RPMI7951 (cell line): Measurements from ENCODE around the gene MYLIP. TPM values are rescaled to one million over a fixed set of nuclear protein-coding genes. Genes with fewer than 3 reads are reported as not detected.
"Not testable (repeated sequence)": the region's sequence is repeated elsewhere in the genome, so short reads cannot be mapped to it uniquely, and the experiment has no call there.

Experiments used
- DNase-seq: peaks from one replicate; pipeline ENCODE4 v3.0.0-alpha.2; 2012; ENCODE audit warnings: low read depth
- total RNA-seq: library from RNA; depleted of rRNA; stranded (reverse); fragments of >200 nt; shearing (Covaris generic); gene quantifications from 2 replicates; pipeline ENCODE4 v1.2.3, GENCODE V29; 2014

The MYLIP gene
- total RNA-seq, 1 experiment from 2014 or later: 10.0 TPM

DNA sequence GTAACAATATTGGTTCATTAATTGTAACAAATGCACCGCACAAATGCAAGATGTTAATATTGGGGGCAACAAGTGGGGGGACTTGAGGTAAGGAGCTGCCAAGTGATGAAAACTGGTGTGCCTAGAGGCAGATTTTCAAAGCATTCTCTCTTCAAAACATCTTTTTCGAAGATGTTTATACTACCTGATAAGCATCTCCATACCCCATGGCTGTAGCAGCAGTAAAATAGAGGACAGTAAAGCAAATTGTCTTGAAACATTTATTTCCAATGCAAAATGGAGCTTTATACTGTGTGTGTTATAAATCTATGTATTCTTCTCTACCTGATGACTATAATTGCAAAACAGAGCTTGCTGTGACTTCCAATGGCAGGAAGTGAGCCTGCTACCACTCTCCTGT lies 42.5 kb downstream of the MYLIP start:
- no peak for DNase-seq

DNA sequence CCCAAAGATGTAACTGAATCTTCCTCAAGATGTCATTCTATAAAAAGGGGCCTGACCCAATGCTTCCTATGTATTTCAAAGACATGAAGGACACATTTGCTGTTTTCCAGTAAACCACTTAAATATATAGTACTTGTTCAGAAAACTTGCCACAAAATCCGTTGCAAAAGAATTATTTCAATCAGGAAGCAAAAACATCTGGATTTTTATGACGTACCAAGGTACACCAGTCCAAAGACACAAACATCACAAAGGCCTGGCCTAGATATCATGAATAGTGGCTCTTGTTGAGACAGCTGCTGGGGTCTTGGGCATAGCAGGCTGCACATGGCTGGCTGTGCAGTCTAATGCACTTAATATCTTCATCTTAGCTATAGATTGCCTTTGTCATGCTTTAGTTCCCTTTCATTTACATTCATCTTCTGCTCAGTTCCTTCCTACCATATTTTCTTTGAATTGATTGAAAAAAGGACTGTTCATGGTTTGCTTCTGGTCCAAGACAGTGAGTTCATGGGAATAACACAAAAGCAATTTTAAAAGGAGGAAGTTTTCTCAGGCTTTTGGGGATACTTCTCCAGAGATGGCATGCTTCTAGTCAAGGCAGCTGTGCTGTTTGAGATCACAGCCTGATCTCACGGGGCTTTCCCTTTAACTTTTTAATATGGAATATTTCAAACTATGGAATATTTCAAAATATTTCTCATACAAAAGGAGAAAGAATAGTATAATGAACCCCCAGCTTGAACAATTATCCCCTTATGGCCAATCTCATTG lies 44.5 kb downstream of the MYLIP start:
- DNase-seq: no peak

DNA sequence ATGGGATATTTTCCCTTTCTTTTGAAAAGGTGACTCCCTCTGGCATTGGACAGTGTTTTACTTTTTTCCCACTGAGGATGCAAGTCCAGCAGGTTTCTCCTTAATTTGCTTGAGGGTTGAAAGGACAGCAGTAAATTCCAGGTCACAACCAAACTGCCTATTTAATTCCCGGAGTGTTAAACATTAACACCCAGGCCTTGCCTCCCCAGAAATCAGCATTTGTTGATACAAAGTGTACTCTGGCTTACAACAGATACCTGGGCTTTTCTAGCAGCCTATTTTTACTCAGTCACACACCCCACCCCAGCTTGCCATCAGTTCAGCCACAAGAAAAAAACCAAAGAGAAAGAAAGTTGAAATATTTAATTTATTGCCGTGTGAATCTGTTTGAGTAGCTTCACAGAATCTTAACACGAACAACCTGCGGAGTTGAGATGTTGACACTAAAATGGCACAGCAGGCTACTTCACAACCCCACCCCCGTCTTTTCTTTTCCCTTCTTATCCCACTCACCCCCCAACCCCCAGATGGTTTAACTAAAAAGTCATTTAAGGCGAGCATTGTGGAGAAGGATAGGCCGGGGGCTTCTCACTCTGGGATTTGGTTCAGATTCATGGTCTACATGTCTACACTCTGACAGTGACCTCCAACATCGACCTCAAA lies 45.7 kb downstream of the MYLIP start:
- no peak for DNase-seq

DNA sequence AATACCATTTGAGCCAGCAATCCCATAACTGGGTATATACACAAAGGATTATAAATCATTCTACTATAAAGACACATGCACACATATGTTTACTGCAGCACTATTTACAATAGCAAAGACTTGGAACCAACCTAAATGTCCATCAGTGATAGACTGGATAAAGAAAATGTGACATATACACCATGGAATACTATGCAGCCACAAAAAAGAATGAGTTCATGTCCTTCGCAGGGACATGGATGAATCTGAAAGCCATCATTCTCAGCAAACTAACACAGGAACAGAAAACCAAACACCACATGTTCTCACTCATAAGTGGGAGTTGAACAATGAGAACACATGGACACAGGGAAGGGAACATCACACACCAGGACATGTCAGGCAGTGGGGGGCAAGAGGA lies 47.7 kb downstream of the MYLIP start:
- DNase-seq: not testable (repeated sequence)

DNA sequence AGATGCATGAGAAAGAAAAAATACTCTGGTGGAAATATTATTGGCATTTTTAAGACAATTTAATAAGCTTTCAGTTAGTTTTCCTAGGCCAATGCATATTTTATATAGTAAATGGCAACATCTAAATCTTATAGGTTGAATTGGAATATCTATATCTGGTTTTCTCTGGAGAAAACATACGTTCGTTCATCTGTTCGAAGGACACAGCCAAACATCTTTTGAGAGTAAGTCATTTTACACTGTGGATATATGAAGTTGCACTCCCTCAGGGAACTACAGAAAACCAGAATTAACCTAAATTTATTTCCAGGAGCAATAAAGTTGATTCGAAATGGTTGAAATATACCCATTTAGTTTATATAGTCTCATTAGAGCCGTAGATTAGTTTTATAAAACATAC lies 49.0 kb downstream of the MYLIP start:
- no peak for DNase-seq

DNA sequence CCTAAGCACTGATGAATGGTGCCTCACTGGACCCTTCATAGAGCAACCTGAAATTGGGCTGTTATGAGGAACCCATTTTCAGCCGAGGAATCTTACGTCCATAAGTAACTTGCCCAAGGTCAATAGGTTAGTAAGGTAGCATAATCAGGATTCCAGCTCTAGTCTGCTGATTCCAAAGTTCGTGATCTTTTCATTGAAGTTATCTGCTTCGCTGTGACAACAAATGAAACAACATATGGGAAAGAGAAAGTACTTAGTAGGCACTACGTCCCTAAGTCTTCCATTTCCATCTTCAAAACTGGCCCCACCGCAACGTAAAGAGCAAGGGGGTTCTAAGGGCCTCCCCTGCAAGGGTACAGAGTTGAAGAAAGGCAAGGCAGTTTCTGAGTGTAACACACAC lies 49.5 kb downstream of the MYLIP start:
- DNase-seq: no peak

DNA sequence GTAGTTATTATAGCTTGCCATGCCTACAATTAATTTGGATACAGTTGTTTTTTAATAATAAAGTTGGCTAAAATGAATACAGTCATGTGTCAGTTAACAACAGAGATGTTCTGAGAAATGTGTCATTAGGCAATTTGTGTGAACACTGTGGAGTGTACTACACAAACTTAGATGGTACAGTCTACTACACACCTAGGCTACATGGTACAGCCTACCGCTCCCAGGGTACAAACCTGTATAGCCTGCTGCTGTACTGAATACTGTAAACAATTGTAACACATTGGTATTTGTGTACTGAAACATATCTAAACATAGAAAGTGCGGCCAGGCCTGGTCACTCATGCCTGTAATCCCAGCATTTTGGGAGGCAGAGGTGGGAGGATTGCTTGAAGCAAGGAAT lies 50.2 kb downstream of the MYLIP start:
- DNase-seq: no peak

DNA sequence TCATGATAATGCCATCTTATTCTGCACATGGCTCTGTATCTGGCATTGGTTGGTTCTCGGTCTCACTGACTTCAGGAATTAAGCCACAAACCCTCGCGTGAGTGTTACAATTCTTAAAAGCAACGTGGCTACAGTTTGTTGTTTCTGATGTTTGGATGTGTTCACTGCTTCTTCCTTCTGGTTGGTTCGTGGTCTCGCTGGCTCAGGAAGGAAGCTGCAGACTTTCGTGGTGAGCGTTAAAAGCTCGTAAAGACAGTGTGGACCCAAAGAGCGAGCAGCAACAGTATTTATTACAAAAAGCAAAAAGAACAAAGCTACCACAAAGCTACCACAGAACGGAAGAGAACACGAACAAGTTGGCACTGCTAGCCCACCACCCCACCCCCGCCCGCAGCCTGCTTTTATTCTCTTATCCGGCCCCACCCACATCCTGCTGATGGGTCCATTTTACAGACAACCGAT lies 51.1 kb downstream of the MYLIP start:
- DNase-seq: no peak

DNA sequence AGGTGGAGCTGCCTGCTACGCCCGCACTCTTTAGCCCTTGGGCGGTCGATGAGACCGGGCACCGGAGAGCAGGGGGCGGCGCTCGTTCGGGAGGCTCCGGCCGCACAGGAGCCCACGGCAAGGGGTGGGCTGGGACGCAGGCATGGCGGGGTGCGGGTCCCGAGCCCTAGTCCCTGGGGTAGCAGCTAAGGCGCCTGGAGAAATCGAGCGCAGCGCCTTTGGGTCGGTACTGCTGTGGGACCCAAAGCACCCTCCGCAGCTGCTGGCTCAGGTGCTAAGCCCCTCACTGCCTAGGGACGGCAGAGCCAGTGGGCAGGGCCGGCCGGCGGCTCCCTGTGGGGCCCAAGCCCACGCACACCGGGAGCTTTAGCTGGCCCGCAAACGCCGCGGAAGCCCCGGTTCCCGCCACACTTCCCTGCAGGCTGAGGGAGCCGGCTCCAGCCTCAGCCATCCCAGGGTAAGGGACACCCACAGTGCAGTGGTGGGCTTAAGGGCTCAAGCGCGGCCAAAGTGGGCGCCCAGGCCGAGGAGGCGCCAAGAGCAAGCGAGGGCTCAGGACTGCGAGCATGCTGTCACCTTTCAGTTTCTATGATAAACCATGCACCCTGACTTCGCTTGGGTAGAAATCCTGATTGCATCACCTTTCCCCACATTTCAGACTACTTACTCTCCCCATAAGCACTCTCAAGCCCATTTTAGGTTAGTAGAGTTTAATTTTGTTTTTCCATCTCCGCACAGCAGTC lies 52.0 kb downstream of the MYLIP start:
- DNase-seq: no peak

DNA sequence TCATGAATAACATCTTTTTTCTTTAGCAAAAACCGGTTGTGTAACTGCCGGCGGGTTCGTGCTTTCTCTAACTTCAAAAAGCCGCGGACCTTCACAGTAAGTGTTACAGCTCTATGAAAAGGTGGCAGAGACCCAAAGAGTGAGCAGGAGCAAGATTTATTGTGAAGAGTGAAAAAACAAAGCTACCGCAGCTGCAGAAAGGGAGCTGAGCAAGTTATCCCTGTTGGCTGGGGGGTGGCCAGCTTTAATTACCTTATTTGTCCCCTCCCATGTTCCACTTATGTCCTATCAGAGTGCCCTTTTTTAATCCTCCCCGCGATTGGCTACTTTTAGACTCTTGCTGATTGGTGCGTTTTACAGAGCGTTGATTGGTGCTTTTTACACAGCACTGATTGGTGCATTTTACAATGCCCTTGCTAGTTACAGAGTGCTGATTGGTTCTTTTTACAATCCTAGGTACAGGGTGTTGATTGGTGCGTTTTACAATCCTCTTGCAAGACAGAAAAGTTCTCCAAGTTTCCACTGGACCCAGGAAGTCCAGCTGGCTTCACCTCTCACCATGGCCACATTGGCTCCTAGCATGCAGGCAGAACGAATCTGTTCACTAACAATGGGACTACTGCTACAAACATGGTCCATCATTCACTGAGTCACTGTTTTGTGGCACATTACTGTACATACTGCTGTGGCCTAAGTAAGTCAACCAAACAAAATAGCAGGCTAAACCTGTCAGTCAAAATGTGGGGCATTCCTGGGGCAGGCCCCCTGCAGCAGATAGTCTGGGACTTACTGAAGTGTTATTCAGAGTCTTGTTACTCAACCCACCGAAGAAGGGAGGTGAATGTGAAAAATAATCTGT lies 52.8 kb downstream of the MYLIP start:
- DNase-seq: no peak

DNA sequence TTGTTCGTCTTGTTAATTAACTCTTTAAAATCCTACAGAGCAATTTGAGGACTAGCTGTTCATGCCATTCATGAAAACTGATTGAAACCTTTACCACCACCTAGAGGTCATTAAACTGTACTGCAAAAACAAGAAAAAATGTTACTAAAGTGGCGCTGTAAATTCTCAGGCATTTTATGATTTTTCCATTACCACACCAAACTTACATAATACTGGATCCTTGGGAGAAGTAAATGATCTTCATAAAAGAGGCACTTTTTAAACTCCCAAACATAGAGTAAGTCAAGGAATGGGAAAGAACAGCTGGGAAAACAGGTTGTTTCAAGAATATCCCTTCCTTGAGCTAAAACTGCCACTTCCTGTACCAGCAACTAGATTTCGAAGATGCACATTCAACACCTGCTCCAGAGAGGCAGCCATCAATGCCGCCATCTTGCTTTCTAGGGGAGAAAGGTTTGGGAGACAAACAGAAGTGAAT lies 54.3 kb downstream of the MYLIP start:
- peak; percentile 67 for DNase-seq

DNA sequence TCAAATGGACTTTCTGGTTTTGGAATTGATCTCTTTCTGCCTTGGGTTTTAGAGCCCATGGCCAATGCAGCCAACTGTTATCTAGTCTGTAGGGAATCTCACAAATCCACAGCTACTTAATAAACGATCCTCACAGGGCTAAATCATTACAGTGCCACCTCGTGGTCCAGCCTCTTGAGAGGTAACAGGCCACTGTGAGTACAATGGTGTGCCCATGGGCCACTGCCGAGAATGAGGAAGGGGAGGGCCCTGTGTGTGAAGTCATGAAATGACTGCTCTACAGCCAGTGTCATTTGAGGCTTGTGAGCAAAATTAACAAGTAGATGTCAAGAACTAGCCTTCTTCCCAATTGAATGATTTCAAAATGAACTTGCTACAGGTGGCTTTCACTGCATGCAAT lies 55.2 kb downstream of the MYLIP start:
- peak; percentile 61 for DNase-seq

DNA sequence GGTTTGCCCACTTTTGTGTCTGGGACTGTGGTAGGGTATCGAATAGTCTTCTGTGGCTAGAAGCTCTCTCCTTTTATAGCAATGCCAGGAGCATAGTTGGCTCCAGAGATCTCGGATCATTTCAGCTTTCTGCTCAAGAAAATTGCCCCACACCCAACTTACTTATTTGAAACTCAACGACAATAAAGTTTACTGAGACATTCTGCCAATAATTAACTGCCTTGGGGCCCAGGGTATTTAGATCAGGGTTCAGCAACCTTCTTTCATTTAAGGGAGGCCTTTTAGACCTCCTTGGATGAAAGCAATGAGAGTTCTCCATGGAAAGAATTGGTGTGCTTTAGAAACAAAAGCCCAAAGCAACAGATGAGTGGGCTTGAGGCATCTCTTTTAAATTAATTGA lies 55.7 kb downstream of the MYLIP start:
- DNase-seq: no peak

DNA sequence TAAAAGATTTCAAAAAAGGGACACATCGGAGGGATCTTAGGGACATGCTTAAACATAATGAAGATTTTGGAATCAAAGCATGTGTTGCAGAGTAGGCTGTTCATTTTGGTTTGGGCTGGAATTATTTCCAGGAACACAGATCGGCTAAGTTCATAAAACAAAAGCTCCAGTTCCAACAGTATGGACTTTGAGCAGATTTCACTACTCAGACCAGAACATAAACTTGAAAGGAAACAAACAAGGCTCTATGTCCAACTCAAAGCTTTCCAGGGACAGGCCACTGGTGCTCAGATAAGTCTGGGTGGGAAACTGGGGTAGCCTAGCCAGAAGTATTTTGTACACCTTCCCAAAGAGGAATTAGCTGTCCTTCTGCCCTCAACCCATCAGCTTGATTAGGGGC lies 58.3 kb downstream of the MYLIP start:
- DNase-seq: no peak

DNA sequence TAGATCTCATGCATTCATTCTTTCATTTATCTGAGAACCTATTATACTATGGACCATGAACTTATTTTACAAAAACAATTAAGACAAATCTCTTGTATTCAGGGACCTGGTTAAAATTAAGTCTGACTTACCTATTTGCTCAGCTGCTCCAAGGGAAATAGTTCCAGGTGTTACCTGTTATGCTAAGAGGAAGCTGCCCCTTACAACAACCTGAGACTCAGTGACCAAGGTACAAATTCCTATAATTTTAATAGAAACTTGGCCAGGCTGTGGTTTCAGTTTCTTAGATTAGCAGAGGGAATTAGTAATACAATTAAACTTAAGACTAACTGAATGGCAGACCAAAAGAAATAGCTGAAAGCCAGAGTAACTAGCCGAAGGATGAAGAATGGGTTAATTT lies 61.3 kb downstream of the MYLIP start:
- DNase-seq: no peak

DNA sequence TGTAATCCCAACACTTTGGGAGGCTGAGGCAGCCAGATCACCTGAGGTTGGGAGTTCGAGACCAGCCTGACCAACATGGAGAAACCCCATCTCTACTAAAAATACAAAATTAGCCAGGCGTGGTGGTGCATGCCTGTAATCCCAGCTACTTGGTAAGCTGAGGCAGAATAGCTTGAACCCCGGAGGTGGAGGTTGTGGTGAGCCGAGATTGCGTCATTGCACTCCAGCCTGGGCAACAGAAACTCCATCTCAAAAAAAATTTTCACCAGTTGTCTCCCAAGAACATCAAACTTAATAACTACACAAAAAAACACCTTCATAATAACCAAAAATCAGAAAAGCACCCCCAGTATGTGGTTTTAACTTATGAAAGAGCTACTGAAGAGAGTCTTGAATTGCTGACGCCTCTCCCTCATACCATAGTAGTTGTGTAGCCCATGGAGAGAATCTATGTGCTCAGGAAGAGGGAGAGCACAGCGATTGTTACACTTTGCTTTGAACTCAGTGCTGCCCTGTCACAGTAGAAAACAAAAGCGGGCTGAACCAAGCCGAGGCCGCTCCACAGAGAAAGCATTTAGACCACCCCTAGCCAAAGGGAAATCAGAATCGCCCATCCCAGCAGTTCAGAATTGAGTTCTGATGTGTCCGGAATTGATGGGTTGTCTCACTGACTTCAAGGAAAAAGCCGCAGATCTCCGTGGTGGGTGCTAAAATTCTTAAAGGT lies 67.5 kb downstream of the MYLIP start:
- no peak for DNase-seq

DNA sequence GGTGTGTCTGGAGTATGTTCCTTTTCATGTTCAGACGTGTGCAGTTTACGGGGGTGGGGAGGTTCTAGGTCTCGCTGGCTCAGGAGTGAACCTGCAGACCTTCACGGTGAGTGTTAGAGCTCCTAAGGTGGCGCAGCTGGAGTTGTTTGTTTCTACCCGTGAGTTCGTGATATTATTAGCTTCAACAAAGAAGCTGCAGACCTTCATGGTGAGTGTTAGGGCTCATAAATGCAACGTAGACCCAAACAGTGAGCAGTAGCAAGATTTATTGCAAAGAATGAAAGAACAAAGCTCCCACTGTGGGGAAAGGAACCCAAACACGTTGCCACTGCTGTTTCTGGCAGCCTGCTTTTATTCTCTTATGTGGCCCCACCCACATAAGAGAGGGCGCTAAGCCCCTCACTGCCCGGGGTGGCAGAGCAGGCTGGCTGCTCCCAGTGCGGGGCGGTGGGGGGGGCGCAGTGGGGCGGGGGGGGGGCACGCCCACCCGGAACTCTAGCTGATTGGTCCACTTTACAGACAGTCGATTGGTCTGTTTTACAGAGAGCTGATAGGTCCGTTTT lies 68.2 kb downstream of the MYLIP start:
- no peak for DNase-seq
